Daoy (cell line): Measurements from ENCODE around the gene COL18A1. TPM values are rescaled to one million over a fixed set of nuclear protein-coding genes. Genes with fewer than 3 reads are reported as not detected.
A peak's percentile ranks its signal among the peaks of the same experiment; 100 is the strongest.

ENCODE experiments used
- DNase-seq: peaks from one replicate; pipeline ENCODE4 v3.0.0-alpha.2; 2015; ENCODE audit warnings: low read depth
- total RNA-seq: library from RNA; depleted of rRNA; stranded (reverse); fragments of >200 nt; shearing (Covaris generic); gene quantifications from 2 replicates; pipeline ENCODE4 v1.2.3, GENCODE V29; 2014

Gene COL18A1
- total RNA-seq, 1 experiment from 2014 or later, result 38.9 TPM

DNA sequence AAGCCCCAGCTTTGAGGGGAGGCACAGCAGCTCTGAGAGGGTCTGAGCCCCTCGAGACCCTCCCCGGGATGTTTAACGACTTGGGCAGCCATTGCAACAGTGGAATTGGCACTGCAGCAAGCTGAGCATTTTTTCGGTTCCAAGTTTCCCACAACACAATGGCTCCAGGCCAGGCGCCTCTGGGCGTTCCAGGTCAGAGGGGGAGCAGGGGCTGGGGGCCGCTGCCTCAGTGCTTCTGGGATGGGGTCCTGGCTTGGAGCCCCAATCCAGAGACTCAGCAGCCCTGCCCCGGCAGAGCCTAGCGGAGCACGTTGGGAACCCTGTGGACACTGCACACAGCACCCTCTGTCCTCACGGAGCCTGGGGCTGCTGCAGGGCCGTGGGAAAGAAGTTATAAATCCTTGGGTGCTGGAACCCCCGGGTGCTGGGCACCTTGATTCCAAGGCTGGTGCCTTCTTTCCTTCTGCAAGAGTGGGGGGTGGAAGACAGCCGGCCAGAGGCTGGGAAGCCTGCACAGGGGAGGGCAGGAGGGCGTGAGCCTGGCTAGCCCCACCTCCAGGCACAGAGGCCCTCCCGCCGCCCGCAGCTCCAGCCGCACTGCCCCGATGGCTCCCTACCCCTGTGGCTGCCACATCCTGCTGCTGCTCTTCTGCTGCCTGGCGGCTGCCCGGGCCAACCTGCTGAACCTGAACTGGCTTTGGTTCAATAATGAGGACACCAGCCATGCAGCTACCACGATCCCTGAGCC is 50.1 kb downstream of the COL18A1 start:
- peak; percentile 69 for DNase-seq

- no peak for DNase-seq
These were observed 51.0 kb downstream of the COL18A1 start for GRCh38 chr21:45455674-45456583.

DNA sequence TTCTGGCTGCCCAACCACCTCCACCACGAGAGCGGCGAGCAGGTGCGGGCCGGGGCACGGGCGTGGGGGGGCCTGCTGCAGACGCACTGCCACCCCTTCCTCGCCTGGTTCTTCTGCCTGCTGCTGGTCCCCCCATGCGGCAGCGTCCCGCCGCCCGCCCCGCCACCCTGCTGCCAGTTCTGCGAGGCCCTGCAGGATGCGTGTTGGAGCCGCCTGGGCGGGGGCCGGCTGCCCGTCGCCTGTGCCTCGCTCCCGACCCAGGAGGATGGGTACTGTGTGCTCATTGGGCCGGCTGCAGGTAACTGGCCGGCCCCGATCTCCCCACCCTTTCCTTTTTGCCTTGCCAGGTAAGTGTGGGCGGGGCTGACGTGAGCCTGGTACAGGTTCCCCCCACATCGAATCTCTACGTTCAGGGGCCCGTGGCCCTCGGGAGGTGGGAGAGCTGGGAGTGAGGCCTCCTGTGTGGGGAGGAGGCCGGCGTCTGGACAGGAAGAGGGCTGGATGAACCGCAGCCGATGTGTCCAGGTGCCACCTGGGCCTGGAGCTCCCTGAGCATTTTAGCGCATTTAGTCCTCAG is 51.7 kb downstream of the COL18A1 start:
- no peak for DNase-seq

GRCh38 chr21:45457161-45457831 is 52.3 kb downstream of the COL18A1 start:
- DNase-seq, result no peak

- no peak for DNase-seq
These were observed 52.8 kb downstream of the COL18A1 start for GRCh38 chr21:45457832-45458172.

DNA sequence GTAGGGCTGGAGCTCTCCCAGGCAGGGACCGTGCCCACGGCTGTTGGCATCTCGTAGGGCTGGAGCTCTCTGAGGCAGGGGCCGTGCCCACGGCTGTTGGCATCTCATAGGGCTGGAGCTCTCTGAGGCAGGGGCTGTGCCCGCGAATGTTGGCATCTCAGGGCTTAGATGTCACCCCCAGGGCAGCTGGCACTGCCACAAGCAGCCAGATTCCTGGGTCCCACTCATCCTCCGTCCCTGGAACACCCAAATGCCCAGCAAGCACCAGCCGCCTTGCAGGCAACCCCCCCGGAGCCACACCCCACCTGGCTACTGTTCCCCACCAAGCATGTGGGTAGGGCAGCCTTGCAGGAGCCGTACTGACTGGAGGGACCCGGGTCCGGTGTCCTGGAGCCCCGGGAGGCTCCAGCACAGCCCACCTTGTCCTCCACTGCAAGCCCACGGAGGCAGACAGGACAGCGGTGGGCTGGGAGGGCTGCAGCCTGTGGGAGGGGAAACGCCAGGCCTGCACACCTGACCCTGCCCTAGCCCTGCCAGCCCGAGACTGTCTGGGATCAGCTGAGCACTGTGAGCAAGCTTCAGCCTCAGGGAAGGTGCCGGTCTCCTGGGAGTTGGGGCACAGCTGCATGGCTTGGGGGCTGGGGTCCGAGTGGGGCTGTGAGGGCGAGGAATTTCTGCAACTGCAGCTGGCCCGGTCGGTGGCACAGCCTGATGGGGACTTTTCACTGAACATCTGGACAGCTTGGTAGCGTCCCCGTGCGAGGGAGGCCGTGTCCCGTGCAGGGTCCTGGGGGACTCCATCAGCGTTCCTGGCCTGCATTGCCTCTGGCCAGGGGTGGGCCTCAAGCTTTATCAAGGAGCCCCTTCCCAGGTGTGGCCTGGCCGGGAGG is 53.6 kb downstream of the COL18A1 start:
- DNase-seq, result no peak

- DNase-seq, result no peak
These were observed 54.4 kb downstream of the COL18A1 start for GRCh38 chr21:45459171-45460010.

- DNase-seq, result no peak
These were observed 55.1 kb downstream of the COL18A1 start for GRCh38 chr21:45460011-45460565.

GRCh38 chr21:45460611-45461368 is 55.8 kb downstream of the COL18A1 start:
- DNase-seq, result peak; percentile 62

GRCh38 chr21:45461369-45461750 is 56.4 kb downstream of the COL18A1 start:
- no peak for DNase-seq

DNA sequence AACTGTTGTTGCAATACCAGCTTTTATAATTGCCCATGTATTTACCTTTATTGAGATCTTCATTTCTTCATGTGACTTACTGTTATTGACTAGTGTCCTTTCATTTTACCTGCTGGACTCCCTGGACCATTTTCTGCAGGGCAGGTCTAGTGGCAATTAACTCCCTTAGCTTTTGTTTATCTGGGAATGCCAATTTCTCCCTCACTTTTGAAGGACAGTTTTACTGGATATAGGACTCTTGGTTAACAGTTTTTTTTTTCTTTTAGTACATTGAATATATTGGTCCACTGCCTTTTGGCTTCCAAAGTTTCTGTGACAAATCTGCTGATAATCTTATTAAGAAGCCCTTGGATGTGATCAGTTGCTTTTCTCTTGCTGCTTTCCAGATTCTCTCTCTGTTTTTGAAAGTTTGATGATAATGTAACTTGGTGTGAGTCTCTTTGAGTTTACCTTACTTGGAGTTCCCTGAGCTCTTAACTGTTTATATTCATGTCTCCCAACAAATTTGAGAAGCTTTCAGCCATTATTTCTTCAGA is 56.9 kb downstream of the COL18A1 start:
- no peak for DNase-seq

GRCh38 chr21:45463871-45464270 is 58.9 kb downstream of the COL18A1 start:
- DNase-seq, result no peak

DNA sequence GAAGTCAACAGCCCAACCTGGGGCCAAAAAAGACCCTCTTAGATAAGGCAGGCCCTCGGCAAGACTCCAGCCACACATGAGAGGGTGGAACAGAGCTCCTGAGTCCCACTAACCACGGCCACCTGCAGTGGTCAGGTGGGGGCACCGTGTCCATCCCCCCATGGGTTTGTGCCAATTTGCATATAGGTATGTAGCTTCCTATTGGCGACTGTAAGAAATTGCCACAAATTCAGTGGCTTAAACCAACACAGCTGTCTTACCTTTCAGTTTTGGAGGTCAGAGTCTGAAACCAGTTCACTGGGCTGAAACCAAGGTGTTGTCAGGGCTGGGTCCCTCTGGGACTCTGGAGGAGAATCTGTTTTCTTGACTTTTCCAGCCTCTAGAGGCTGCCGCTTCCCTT is 59.3 kb downstream of the COL18A1 start:
- DNase-seq, result no peak

- DNase-seq, result no peak
These were observed 60.1 kb downstream of the COL18A1 start for GRCh38 chr21:45465105-45465504.

DNA sequence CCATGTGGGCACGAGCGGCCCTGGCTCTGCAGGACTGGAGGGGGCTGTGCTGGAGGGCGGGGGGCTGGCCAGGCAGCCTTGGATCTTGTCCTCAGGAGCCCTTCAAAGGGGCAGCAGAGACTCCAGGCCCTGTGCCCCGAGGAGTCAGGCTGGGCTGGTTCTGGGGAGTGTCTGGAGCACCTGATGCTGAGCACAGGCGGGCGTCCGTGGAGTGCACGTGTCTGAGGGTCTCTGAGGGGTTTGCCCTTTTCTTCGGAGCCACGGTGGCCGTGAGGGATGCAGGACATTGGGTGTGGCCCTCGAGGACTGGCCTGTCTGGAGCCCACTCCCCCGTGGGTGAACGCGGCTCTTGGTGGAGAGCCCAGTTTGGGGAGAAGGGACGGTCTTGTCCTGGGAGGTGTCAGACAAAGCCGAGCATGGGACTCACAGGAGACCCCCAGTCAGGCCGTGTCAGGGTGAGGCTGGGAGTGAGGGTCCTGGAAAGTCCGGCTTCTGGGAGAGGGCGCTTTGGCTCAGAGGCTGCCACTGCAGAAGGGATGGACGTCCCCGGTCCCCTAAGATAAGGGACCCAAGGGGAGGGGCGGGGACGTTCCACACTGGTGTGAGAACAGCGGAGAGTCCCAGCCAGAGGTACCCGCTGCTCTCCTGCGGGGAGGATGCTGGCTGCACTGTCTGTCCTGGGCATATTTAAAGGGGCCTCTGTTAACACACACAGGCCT is 60.8 kb downstream of the COL18A1 start:
- no peak for DNase-seq

DNA sequence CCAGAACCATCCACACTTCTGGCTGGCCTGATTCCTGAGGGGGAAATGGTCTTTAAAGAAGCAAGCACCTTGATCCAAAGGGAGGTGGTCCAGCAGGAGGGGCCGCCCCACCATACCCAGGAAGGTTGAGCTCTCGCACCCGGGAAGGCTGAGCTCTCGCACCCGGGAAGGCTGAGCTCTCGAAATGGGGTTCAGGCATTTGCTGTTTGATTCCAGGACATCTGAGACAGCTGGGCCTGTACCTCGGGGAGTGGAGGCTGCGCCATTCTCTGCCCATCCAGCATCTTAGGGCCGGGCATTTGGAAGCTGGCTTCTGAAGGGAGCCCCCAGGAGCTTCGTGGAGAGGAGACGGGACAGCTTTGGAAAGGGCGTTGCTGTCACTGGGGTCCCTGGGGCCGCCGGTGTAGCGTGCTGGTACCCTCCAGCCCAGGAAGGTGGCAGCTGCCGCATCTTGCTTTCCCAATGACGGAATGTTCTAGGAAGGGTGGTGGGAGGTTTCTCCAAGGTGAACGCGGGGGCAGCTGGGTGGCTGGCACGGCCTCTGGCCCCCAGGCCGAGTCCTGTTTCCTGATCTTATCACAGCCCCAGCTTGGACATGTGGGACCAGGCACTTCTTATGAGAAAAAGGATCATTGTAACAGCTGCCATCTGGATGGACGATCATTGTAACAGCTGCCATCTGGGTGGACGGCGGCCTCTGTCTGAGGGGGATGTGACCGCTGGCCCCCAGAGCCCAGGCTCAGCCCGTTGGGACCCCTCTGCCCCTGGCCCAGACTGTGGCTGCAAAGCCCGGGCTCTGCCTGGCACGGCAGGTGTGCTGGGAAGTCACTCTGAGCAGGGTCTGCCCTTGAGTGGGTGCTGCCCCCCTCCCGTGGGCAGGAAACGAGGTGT is 61.6 kb downstream of the COL18A1 start:
- no peak for DNase-seq

DNA sequence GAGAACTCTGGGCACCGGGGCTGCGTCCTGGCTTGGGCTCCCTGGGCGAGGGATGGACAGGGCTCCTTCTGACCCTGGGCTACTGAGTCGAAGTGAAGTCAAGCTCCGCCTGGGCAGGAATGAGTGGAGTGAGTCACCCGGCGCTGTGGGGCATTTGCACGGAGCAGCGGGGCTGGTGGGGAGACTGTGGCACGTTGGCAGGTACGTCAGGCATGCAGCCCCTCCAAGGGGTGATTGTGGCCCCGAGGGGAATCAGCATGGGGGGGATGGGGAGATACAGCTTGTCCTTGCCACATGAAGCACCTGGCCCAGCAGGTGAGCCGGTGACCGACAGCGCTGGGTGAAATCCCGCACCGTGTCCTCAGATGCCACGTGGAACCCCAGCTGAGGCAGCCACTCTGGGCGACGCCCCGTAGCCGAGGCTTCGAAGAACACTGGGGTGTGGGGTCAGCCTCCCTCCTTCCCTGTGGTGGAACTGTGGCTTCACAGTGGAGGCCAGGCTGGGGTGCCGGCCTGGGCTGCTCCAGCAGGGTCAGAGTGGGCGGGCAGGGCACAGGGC is 62.3 kb downstream of the COL18A1 start:
- peak; percentile 42 for DNase-seq
